ENCODE data around the gene KEL.

The KEL gene

DNA sequence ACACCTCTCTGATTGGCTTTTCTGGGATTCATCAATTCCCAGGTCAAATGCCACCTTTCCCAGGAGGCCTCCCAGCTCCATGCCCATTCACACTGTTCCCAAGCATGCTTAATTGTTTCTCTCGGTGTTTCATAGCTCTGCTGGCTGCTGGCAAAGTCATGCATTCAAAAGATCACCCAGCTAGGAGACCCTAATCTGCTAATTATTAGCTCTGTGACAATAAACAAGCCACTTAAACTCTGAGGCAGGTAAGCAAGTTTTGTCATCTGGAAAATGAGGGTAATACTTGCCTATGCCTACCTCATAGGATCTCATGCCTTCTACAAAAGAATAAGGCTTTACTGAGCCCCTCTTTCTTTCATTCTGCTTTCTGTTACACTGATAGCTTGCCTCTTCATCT lies 828 bp upstream of the KEL start:
- no peak for DNase-seq (ENCODE audit: low read depth)

GRCh38 chr7:142961595-142961972 lies 579 bp downstream of the KEL start:
- DNase-seq (ENCODE audit: low read depth): no peak

DNA sequence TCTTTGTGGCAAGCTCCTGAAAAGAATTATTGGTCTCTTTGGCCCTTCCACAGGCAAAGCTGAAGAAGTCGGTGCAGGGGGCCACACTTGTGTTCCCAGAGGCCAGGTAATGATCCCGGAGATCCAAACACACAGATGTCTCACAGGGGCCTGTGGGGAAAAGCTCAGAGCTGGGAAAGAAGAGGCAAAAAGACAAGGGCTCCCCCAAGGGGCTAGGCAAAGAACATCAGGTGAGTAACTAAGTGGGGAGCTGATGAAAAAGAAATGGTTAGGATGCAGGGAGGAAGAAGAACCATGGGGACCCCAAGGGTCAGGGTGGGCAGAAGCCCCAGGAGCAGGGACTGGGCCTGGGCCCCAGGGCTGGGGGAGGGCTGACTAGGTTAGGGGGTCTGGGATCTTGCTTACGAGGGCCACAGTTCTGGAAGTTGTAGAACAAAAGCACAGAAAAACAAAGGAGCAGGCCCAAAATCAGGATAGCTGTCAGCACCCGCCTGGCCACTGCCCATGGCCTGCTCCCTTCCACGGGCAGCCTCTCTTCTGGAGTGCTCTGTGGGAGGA lies 1.1 kb downstream of the KEL start:
- no peak for DNase-seq (ENCODE audit: low read depth)

GRCh38 chr7:142959202-142959601 lies 3.0 kb downstream of the KEL start:
- DNase-seq (ENCODE audit: low read depth): no peak

DNA sequence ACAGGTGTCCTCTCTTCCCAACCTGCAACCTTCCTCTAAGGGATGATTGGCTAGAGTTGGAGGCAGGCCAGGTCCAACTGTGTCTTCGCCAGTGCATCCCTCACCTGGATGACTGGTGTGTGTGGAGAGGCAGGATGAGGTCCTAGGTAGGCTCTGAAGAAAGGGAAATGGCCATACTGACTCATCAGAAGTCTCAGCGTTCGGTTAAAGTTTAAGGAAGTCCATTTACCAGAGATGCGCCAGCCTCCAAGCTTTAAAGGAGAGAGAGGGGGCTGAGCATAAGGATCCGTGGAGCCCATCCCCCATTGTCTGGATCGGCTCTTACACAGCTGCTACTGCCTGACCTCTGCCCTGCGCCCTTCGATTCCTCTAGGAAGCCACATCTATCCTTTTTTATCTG lies 4.4 kb downstream of the KEL start:
- DNase-seq (ENCODE audit: low read depth): no peak

DNA sequence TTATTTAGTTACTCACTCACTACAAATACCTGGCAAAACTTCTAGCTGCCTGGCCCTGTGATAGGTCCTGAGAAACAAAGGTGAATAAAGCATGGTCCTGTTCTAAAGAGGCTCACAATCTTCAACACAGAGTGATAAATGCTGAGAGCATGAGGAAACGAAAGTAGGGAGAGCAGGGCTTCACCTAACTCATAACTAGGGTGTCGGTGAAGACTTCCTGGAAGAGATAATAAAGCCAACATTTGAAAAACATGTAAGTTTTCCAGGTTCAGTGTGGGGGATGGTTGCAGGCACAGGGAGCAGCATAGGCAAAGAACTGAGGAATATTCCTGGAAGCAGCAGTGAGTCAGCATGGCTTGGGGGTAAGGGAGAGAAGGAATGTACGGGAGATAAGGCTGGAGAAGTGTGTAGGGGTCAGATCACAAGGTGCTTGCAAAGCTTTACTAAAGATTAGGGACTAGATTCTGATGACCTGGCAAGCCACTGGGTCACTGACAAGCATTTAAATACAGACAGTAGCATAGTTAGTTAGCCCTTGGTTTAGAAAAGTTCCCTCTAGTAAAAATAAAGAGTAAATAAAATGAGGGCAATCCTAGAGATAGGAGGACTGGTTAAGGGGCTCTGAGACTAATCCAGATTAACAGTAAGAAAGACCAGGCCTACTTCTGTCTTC lies 5.1 kb downstream of the KEL start:
- DNase-seq (ENCODE audit: low read depth): no peak

DNA sequence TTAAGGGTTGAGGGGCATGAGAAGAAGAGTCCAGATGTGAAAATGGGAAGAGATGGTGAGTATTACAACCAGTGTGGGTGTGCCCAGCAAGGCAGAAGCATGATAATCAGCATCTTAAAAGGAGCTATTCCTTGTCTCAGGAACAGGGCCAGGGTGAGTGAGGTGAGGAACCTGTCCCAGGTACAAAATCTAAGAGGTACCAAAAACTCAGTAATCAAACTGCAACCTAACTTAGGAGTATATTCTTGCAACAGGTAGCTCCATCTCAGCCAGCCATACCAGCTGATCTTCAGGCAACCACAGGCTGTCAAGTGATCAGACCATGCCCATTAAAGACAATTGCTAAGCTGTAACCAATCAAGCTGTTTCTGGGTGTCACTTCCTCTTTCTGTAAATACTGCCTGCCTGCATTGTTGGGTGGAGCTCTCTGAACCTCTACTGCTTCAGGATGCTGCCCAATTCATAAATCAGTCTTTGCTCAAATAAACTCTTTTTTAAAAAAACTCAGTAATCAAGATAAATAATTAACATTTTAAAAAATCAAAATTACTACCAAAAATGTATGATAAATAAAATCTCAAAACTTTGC lies 7.4 kb downstream of the KEL start:
- no peak for DNase-seq (ENCODE audit: low read depth)

- no peak for DNase-seq (ENCODE audit: low read depth)
These were observed 11.9 kb downstream of the KEL start for GRCh38 chr7:142950235-142950634.

- no peak for DNase-seq (ENCODE audit: low read depth)
These were observed 13.6 kb downstream of the KEL start for GRCh38 chr7:142948603-142949002.

GRCh38 chr7:142945001-142945400 lies 17.2 kb downstream of the KEL start:
- no peak for DNase-seq (ENCODE audit: low read depth)

DNA sequence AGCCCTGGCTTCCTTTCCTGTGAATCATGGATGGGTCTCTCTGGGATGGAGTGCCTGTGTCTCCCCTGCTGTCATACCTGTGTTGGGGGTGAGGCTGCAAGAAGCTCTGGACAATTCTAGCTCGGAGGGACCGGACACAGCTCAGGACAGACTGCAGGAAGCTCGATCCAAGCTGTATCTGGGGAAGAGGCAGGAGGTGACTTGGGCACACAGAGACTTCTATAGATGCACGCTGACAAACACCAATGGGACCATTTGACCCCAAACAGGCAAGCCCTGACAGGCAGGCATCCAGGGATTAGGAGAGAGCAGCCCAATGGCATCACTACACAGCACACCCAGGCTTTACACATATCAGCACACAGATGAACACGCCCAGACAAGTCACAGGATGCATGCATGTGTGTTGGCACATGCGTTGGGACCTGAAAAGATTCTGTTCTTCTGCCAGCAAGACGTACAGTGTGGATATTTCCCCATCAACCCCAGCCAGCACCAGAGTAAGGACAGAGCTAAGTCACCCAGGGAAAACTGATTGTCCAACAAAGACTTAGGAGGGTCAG lies 18.4 kb downstream of the KEL start:
- DNase-seq (ENCODE audit: low read depth): no peak

DNA sequence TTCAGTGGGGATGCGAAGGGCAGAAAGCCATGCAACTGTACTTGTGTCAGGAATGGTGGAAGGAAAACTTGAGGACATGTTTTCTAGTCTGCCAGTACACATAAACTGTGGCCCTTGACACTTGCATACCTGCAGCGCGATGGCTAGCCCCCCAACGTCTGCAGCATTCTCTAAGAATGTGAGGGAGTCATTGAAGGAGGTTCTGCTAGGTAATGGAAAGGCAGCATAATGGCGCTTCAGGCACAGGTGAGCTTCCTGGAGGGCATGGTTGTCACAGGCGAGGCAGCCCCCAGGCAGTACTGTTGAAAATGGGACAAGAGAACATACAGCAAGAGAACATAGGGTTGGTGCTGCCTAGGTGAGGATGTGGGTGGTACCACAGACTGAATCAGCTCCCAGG lies 19.4 kb downstream of the KEL start:
- no peak for DNase-seq (ENCODE audit: low read depth)

GRCh38 chr7:142941541-142941940 lies 20.6 kb downstream of the KEL start:
- DNase-seq (ENCODE audit: low read depth): no peak

GRCh38 chr7:142940966-142941535 lies 21.1 kb downstream of the KEL start:
- no peak for DNase-seq (ENCODE audit: low read depth)

GRCh38 chr7:142939226-142939910 lies 22.8 kb downstream of the KEL start, which contains the start of gene LLCFC1:
LLCFC1 (plus strand) TSS chr7:142939484; CDS start chr7:142939622, 138 bp downstream.
- no peak for DNase-seq (ENCODE audit: low read depth)

- no peak for DNase-seq (ENCODE audit: low read depth)
These were observed 23.6 kb downstream of the KEL start for GRCh38 chr7:142938611-142939010.

- no peak for DNase-seq (ENCODE audit: low read depth)
These were observed 26.1 kb downstream of the KEL start for GRCh38 chr7:142935941-142936565.

- DNase-seq (ENCODE audit: low read depth): no peak
These were observed 28.1 kb downstream of the KEL start for GRCh38 chr7:142934056-142934455.

DNA sequence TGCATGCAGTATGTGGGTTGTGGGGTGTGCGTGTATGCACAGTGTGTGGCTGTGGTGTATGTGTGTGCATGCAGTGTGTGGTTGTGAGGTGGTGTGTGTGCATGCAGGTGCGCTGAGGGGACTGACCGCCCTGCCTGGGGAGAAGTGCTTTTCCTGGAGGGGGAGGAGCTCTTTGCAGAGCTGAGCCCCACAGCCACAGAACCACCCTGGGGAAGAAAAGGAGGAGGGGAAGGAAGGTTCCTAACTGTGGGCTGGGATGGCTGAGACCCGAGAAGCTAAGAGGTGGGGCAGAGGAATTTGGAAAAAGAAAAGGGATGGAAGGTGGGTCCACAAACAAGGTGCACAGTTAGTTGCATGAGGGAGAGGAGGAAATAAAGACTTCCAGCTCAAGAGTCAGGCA lies 28.5 kb downstream of the KEL start, which contains the start of gene TRPV5:
Gene TRPV5 (minus strand): TSS at position 123 of the 400 bp plus-strand sequence. CDS start 287 bp downstream, outside the sequence.
- no peak for DNase-seq (ENCODE audit: low read depth)

DNA sequence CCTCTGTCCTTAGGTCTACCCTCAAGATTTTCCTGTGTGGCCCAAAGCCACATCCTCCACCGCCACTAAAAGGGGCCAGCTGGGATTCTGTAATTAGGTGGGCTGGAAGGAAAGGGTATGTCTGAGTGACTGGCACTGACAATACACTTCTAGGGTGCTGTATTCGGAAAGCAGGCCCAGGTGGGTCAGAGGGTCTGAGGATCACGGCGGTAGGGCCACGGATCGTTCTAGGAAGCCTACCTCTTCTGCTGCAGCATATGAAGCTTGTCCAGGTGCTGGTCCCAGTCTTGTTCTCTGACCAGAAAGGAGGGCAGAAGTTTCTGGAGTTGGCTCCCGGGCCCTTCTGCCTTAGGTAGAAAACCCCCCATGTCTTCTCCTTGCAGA lies 29.1 kb downstream of the KEL start:
- DNase-seq (ENCODE audit: low read depth): no peak

DNA sequence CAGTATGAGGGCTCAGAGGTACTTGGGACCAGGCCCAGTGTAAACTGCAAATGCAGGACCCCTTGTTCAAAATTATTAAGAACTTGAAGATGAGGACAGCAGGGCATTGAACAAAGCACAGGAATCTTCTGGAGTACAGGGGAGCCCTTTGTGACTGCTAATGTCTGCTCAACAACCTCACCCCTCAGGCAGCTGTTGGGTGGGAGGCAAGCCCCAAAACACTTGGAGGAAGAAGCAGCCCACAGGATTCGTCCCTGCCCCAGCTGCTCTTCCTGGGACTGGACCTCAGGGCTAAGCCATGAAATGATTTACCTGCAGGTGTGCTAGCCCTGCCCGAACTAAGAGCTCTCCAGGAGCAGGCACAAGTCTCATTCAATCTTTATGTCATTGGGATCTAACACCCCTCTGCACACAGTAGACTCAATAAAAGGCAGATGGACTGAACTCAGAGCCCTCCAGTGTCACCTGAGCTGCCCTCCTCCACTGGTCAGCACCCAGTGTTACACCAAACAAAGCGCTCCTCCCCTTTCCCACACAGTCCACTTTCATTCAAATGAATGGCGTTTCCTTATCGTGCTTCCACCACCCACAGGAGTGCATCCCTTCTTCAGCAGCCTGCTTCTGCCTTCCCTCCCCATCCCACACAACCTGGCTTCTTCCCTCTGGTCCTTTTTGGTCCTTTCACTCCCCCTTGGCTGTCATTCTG lies 29.6 kb downstream of the KEL start:
- DNase-seq (ENCODE audit: low read depth): no peak

Measured in stimulated activated CD8-positive, alpha-beta memory T cell treated with anti-CD3 and anti-CD28 coated beads, Interleukin-12 subunit alpha, Interleukin-12 subunit beta, amount 100 ng/mL, for 1 hour (primary cell).